GM23248 (cell line): ENCODE measurements around the gene PLA2G12B.

ENCODE experiments used
- EZH2 ChIP-seq: fragments of 200-600 bp; sonication (generic); IDR thresholded peaks from 2 replicates; pipeline ENCODE4 v1.6.1; 2018; ENCODE audit warnings: antibody characterized with exemption, mild to moderate bottlenecking; ENCODE audit not compliant: insufficient read depth, poor library complexity, severe bottlenecking
- EZH2phosphoT487 ChIP-seq: fragments of 200-600 bp; sonication (generic); IDR thresholded peaks from 2 replicates; pipeline ENCODE4 v1.6.1; 2018; ENCODE audit warnings: antibody characterized with exemption, moderate library complexity, mild to moderate bottlenecking, low read depth; ENCODE audit not compliant: insufficient read depth

DNA sequence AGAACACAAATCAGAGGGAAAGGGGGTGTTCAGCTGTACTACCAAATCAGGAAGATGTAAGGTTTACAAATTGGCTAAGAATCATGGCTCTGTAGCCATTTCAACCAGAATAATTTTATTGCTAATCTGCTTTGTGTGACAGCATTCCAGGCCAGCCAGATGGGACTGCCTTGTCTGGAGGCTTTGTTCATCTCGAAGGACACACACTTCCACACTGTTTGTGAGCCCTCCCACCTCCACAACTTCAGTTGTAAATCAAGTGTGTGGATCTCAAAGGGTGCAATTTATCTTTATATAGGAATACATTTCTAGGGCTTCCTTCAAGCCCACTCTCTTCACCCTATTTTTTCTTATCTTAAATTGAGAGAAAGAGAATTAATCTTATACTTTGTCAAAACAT, 68.0 kb downstream of the PLA2G12B start:
- no peak for TF ChIP-seq EZH2phosphoT487
- no peak for TF ChIP-seq EZH2
